ENCODE measurements around the gene ATP2B3. TPM values are rescaled to one million over a fixed set of nuclear protein-coding genes. Genes with fewer than 3 reads are reported as not detected.

ATP2B3 gene
- total RNA-seq, 1 experiment from 2014 or later: 0.35 TPM

DNA sequence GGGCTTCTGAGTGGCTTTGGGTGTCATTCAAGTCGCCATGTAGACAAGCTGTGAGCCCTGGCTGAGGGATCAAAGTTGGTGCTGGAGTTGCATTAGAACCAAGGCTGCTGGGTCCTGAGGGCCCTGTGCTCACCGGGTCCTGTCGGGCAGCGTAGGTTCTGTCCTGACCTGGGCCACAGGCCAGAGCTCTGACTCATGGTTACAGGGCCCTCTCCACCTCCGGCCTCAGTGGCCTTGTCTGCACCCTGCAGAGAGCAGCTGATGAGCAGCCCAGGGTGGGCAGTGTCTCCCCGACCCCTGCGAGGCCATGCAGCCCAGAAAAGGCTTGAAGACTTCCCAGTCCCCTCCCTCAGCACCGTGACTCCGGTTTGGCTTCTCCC is 22.5 kb downstream of the ATP2B3 start:
- Histone ChIP-seq H3K18ac (ENCODE audit: insufficient read length, low read depth, low read length) (no peak overlapping the region), H2AK5ac (ENCODE audit: insufficient read length, low read length) (no peak overlapping the region), H4K20me1 (ENCODE audit: control insufficient read depth, insufficient read depth, insufficient read length) (no peaks in the 10 kb centered on the region), H2BK15ac (ENCODE audit: low read depth, low read length) (no peak overlapping the region), H3K79me2 (ENCODE audit: insufficient read depth, low read length) (no peaks in the 10 kb centered on the region), H3K23me2 (ENCODE audit: insufficient read length, low read depth, low read length, poor library complexity, severe bottlenecking) (peaks cover 3% of the 10 kb centered on the region), H2BK120ac (ENCODE audit: low read depth, low read length, poor library complexity, severe bottlenecking) (no peak overlapping the region), H3K23ac (ENCODE audit: insufficient read length, low read depth, low read length) (no peak overlapping the region), H4K91ac (ENCODE audit: insufficient read length, low read depth, low read length) (no peak overlapping the region), H3K79me1 (ENCODE audit: insufficient read depth, low read depth, low read length, poor library complexity, severe bottlenecking) (no peaks in the 10 kb centered on the region), H3K56ac (ENCODE audit: insufficient read length, low read depth, low read length) (no peak overlapping the region), H3K14ac (ENCODE audit: insufficient read depth, low read length) (no peak overlapping the region), H2BK5ac (ENCODE audit: insufficient read length, low read length) (no peak overlapping the region), H2BK12ac (ENCODE audit: insufficient read length, low read depth, low read length) (no peak overlapping the region), H3K9me3 (ENCODE audit: control insufficient read depth, low read depth, low read length) (peaks cover 4% of the 10 kb centered on the region), H3K4ac (ENCODE audit: low read depth, low read length) (no peak overlapping the region), H2BK20ac (ENCODE audit: low read depth, low read length, poor library complexity, severe bottlenecking) (no peak overlapping the region), H2AFZ (ENCODE audit: low read length) (no peak overlapping the region), H3K27me3 (ENCODE audit: insufficient read depth, low read length) (no peaks in the 10 kb centered on the region), H3K9ac (ENCODE audit: extremely low read depth, insufficient read length, low read length) (no peak overlapping the region), H4K5ac (ENCODE audit: insufficient read length, low read depth, low read length) (no peak overlapping the region), H3K27ac (ENCODE audit: insufficient read length, low read depth, low read length) (no peak overlapping the region), H3T11ph (ENCODE audit: low read length) (no peak overlapping the region), H3K4me2 (ENCODE audit: insufficient read depth, insufficient read length, low read length) (no peak overlapping the region), H4K8ac (replicated peaks; ENCODE audit: insufficient read length, low read depth, low read length) (no peak overlapping the region), H3K4me1 (ENCODE audit: insufficient read depth, low read length) (no peaks in the 10 kb centered on the region)
- peaks cover 0 to 2% (median 0%) of the 10 kb centered on the region in 3 experiments; a peak in 3 of 7 replicates for H3K36me3 Mint-ChIP-seq (ENCODE audit: insufficient read depth in 1 of 3, low read depth in 3 of 3)
- no peak overlapping the region for H3K27ac Mint-ChIP-seq
- WGBS (ENCODE audit: extremely low coverage, insufficient read length, low lambda C conversion rate): no CpG with 5 or more reads among the region's 9 CpGs
- H3K4me3 Mint-ChIP-seq: no peak overlapping the region
- peaks cover 0 to 2% of the 10 kb centered on the region in 2 experiments; a peak in 1 of 4 replicates for H3K4me1 Mint-ChIP-seq
- peaks cover 45 to 66% of the 10 kb centered on the region in 2 experiments for H3K9me3 Mint-ChIP-seq
- no peak for DNase-seq
- H3K27me3 Mint-ChIP-seq (ENCODE audit: low read depth): peaks cover 9% of the 10 kb centered on the region
- TF ChIP-seq, protein P1, sequence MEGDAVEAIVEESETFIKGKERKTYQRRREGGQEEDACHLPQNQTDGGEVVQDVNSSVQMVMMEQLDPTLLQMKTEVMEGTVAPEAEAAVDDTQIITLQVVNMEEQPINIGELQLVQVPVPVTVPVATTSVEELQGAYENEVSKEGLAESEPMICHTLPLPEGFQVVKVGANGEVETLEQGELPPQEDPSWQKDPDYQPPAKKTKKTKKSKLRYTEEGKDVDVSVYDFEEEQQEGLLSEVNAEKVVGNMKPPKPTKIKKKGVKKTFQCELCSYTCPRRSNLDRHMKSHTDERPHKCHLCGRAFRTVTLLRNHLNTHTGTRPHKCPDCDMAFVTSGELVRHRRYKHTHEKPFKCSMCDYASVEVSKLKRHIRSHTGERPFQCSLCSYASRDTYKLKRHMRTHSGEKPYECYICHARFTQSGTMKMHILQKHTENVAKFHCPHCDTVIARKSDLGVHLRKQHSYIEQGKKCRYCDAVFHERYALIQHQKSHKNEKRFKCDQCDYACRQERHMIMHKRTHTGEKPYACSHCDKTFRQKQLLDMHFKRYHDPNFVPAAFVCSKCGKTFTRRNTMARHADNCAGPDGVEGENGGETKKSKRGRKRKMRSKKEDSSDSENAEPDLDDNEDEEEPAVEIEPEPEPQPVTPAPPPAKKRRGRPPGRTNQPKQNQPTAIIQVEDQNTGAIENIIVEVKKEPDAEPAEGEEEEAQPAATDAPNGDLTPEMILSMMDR (conservative IDR thresholded peaks at IDR 0.05): no peak

Data from H9 (cell line).